ENCODE measurements around the gene ASPSCR1. TPM values are rescaled to one million over a fixed set of nuclear protein-coding genes. Genes with fewer than 3 reads are reported as not detected.

ASPSCR1 gene
- total and polyA plus RNA-seq, 2 of the 4 experiments (the other 2 are of a cell fraction), result 7.2 to 17.2 TPM

DNA sequence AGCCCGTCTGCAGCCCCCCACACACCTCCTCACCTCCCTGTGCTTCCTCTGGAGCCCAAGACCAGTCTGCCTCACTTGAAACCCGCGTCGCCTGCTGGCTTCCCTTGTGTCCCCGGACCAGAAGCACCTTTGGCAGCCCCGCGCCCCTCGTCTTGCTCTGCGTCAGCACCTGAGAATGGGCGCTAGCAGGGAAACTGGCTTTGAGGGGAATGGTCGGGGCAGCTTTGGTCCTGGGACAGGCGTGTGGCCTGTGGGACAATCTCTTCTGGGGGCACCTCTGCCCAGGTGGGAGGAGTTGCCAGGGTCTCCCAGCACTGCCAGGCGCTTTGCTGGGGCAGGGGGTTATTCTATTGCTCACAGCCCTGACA, 46.3 kb upstream of the ASPSCR1 start:
- in situ Hi-C loops (cut with MboI; ENCODE audit: low sequenced_read_pairs) (no loop called here), dilution Hi-C loops (cut with HindIII; ENCODE audit: low sequenced_read_pairs, unreplicated experiment) (no loop called here), intact Hi-C loops (cut with micrococcal nuclease) (no loop called here)
- peaks cover 27% of the 10 kb centered on the region; the same call in 1 of the 2 replicates for H3K36me3 ChIP-seq (ENCODE audit: control insufficient read depth, insufficient read depth, low read length)
- no peaks in the 10 kb centered on the region for H3K9me3 ChIP-seq (ENCODE audit: control insufficient read depth, insufficient read depth, low read length)
- no peak overlapping the region for H3K56ac ChIP-seq (ENCODE audit: extremely low read depth, insufficient read depth, low read length)
- H3K9ac ChIP-seq (ENCODE audit: low read depth, low read length), result no peak overlapping the region
- ChIA-PET POLR2A (ENCODE audit: unreplicated experiment) (no interaction called here), CTCF (no interaction called here)
- no peak overlapping the region for H4K8ac ChIP-seq (ENCODE audit: low read depth in 2 of 2, low read length in 2 of 2)
- no peak overlapping the region for H3K4me2 ChIP-seq (ENCODE audit: low read depth, low read length)
- no peak overlapping the region for H2AK5ac ChIP-seq (ENCODE audit: low read depth, low read length)
- H2BK15ac ChIP-seq (ENCODE audit: low read depth, low read length), result no peak overlapping the region
- H4K91ac ChIP-seq (ENCODE audit: insufficient read depth, low read depth, low read length), result no peak overlapping the region
- no peak overlapping the region for H2BK5ac ChIP-seq (ENCODE audit: low read depth, low read length, poor library complexity, severe bottlenecking)
- H3K79me1 ChIP-seq (ENCODE audit: low read depth in 1 of 2, low read length in 2 of 2), result peaks cover 13 to 42% of the 10 kb centered on the region in 2 experiments
- no peak for TF ChIP-seq MAFK (IDR thresholded peaks at IDR 0.05; ENCODE audit: low read depth, low read length)
- TF ChIP-seq, protein P1, sequence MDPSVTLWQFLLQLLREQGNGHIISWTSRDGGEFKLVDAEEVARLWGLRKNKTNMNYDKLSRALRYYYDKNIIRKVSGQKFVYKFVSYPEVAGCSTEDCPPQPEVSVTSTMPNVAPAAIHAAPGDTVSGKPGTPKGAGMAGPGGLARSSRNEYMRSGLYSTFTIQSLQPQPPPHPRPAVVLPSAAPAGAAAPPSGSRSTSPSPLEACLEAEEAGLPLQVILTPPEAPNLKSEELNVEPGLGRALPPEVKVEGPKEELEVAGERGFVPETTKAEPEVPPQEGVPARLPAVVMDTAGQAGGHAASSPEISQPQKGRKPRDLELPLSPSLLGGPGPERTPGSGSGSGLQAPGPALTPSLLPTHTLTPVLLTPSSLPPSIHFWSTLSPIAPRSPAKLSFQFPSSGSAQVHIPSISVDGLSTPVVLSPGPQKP (IDR thresholded peaks at IDR 0.05; ENCODE audit: borderline replicate concordance, low read depth, low read length), result no peak
- peaks cover 9% of the 10 kb centered on the region for H3K4me1 ChIP-seq (ENCODE audit: control insufficient read depth, insufficient read depth, low read length)
- BruUV-seq (replicated peaks), result no TSS peak
- H3K18ac ChIP-seq (ENCODE audit: low read depth, low read length), result no peak overlapping the region
- no peak overlapping the region for H2BK20ac ChIP-seq (ENCODE audit: low read depth, low read length)
- 84% methylated on average over 11 of the region's 13 CpGs; no CpG with 5 or more reads in 1 of the 2 experiments for WGBS, 2 experiments (ENCODE audit: extremely low coverage in 2 of 2, insufficient read length in 1 of 2)
- H3K4ac ChIP-seq (ENCODE audit: low read depth, low read length), result no peak overlapping the region
- no peak overlapping the region for H3K27ac ChIP-seq (ENCODE audit: insufficient read depth, low read length)
- no peak overlapping the region for H2AFZ ChIP-seq (replicated peaks; ENCODE audit: low read length, poor library complexity)
- peaks cover 9% of the 10 kb centered on the region for H3K9me1 ChIP-seq (ENCODE audit: insufficient read depth, low read length)
- H3K27me3 ChIP-seq (ENCODE audit: control insufficient read depth, insufficient read depth, low read length), result no peaks in the 10 kb centered on the region
- DNase-seq (no peak), ATAC-seq (ENCODE audit: low read depth) (no peak)
- H2AK9ac ChIP-seq (replicated peaks; ENCODE audit: low read depth, low read length, poor library complexity), result no peak overlapping the region
- H3K4me3 ChIP-seq (ENCODE audit: insufficient read depth, low read depth, low read length), result no peak overlapping the region
- no peak overlapping the region for H3K23ac ChIP-seq (ENCODE audit: low read depth, low read length)
- no peak overlapping the region for H3K14ac ChIP-seq (replicated peaks; ENCODE audit: low read depth, low read length)
- H2BK120ac ChIP-seq (ENCODE audit: low read depth, low read length), result no peak overlapping the region
- H4K5ac ChIP-seq (ENCODE audit: low read depth, low read length), result no peak overlapping the region
- H4K20me1 ChIP-seq (ENCODE audit: insufficient read depth, low read length), result peaks cover 17% of the 10 kb centered on the region
